ENCODE results near the gene LIAS.
"Not testable (repeated sequence)": the region's sequence is repeated elsewhere in the genome, so short reads cannot be mapped to it uniquely, and the experiment has no call there.

Gene LIAS

DNA sequence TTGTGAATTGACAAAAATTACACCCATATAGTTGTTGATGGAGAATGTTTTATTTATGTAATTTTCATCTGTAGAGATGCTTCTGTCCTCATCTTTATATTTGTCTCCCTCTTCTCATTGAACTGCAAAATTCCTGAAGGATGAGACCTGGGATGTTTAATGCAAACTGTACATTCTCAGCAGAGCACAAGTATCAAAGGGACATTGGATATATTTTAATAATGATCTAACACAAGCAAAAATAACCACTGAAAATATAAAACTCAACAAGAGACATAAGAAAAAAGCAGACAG is 39.8 kb downstream of the LIAS start:
- TF ChIP-seq, protein P1, sequence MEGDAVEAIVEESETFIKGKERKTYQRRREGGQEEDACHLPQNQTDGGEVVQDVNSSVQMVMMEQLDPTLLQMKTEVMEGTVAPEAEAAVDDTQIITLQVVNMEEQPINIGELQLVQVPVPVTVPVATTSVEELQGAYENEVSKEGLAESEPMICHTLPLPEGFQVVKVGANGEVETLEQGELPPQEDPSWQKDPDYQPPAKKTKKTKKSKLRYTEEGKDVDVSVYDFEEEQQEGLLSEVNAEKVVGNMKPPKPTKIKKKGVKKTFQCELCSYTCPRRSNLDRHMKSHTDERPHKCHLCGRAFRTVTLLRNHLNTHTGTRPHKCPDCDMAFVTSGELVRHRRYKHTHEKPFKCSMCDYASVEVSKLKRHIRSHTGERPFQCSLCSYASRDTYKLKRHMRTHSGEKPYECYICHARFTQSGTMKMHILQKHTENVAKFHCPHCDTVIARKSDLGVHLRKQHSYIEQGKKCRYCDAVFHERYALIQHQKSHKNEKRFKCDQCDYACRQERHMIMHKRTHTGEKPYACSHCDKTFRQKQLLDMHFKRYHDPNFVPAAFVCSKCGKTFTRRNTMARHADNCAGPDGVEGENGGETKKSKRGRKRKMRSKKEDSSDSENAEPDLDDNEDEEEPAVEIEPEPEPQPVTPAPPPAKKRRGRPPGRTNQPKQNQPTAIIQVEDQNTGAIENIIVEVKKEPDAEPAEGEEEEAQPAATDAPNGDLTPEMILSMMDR (IDR thresholded peaks at IDR 0.05; ENCODE audit: control insufficient read depth, extremely low read depth, insufficient read depth) = no peak
- H3K4me3 ChIP-seq (ENCODE audit: low read depth, low read length) = no peak overlapping the region
- no peak for DNase-seq (ENCODE audit: low read depth)

DNA sequence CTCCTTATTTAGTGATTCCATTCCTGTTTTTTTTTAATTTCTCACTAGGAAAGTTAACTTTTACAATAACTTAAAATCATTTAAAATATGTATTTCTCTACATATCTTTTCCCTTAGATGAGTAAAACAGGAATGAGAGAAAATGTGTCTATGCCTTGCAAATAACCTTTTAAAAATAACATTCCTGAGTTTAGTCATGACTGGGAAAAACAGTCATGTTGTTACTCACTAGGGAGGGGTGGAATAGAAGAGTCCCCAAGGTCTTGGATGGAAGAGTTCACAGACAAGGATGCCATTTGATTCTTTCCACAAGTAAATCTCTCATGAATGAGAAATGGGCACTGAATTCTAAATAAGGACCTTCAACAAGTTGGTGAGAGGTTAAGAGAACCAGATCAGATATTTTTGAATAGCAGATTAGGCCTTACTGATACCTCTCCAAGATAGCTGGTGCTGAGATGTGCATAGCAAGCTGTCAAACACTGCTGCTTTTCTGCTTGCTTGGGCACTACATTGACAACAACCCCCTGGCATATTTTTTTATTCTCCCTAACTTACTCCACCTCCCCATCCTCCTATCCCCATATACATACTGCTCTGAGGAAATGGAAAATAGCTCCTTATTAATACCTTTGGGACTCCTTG is 43.3 kb downstream of the LIAS start:
- TF ChIP-seq, protein P1 (IDR thresholded peaks at IDR 0.05; ENCODE audit: control insufficient read depth, extremely low read depth, insufficient read depth) = no peak
- no peak overlapping the region for H3K4me3 ChIP-seq (ENCODE audit: low read depth, low read length)
- no peak for DNase-seq (ENCODE audit: low read depth)

DNA sequence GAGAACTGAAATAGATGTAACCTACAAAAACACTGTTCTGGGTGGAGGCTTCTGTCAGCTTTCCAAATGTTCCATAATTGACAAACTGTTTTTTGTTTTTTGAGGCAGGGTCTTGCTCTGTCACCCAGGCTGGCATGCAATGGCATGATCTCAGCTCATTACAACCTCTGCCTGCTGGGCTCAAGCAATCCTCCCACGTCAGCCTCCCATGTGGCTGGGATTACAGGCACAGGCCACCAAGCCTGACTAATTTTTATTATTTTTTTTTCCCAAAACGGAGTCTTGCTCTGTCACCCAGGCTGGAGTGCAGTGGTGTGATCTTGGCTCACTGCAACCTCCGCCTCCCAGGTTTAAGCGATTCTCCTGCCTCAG is 43.8 kb downstream of the LIAS start:
- not testable (repeated sequence) for H3K4me3 ChIP-seq (ENCODE audit: low read depth, low read length); DNase-seq (ENCODE audit: low read depth)

DNA sequence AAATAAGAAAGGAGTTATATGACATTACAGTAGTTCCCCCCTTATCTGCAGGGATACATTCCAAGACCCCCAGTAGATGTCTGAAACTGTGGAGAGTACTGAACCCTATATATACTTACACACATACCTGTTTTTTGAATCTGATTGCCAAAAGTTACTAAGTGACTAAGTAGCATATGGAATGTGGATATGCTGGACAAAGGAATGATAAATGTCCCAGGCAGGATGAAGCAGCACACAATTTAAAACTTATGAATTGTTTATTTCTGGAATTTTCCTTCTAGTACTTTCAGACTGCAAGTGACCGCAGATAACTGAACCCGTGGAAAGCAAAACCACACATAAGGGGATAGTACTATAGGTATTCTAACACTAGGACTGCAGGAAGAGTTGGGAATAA is 45.7 kb downstream of the LIAS start:
- no peak overlapping the region for H3K4me3 ChIP-seq (ENCODE audit: low read depth, low read length)
- TF ChIP-seq, protein P1 (IDR thresholded peaks at IDR 0.05; ENCODE audit: control insufficient read depth, extremely low read depth, insufficient read depth) = no peak
- no peak for DNase-seq (ENCODE audit: low read depth)

DNA sequence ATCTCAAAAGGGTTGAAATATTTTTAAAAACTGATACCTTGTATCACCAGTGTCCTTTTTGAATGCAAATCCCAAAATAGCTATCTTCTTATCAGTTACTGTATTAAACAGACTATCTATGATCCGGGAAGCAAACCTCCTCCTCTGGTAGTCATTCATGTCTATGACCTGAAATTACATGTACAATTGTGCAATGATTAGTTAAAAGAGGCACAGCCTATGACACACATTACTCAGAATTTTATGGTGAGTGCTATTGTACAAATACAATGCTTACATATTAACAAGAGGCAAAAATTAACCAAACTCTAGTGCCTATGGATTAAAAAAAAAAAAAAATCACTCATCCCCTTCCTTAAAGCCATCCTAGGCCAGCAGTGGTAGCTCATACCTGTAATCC is 46.7 kb downstream of the LIAS start:
- no peak overlapping the region for H3K4me3 ChIP-seq (ENCODE audit: low read depth, low read length)
- DNase-seq (ENCODE audit: low read depth) = no peak
- TF ChIP-seq, protein P1 (IDR thresholded peaks at IDR 0.05; ENCODE audit: control insufficient read depth, extremely low read depth, insufficient read depth) = no peak

DNA sequence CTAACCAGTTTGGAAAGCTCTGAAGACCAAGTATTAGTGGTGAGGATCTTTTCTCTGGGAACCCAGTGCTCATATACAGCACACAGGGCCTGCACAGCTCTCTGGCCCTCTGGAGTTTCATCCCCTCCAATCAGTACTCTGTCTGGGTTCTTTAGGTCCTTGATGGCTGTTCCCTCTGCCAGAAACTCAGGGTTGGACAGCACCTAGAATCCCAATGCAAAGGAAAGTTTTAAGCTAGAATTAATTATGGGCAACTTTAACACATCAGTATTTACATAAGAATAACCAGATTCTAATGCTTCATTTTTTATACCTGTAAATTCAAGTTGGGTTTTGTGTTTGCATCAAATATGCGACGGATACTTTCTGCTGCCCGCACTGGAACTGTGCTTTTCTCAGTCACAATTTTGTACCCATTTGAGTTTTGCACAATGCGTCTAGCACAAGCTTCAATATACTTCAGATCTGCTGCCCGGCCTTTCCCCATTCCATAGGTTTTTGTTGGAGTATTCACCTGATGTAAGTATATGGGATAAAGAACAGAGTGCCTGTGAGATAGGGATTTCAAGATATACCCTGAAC is 51.6 kb downstream of the LIAS start:
- TF ChIP-seq, protein P1 (IDR thresholded peaks at IDR 0.05; ENCODE audit: control insufficient read depth, extremely low read depth, insufficient read depth) = no peak
- DNase-seq (ENCODE audit: low read depth) = no peak
- no peak overlapping the region for H3K4me3 ChIP-seq (ENCODE audit: low read depth, low read length)

DNA sequence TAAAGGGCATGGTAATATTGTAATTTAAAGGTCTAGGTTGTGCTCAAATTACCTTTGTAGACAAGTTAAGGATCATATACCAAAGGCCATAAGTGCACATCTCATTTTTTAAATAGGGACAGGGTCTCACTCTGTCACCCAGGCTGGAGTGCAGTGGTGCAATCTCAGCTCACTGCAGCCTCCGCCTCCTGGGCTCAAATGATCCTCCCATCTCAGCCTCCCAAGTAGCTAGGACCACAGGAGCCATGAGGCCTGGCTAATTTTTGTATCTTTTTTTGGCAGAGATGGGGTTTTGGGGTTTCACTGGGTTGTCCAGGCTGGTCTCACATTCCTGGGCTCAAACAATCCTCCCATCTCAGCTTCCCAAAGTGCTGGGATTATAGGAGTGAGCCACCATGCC is 55.4 kb downstream of the LIAS start:
- not testable (repeated sequence) for H3K4me3 ChIP-seq (ENCODE audit: low read depth, low read length); DNase-seq (ENCODE audit: low read depth)

DNA sequence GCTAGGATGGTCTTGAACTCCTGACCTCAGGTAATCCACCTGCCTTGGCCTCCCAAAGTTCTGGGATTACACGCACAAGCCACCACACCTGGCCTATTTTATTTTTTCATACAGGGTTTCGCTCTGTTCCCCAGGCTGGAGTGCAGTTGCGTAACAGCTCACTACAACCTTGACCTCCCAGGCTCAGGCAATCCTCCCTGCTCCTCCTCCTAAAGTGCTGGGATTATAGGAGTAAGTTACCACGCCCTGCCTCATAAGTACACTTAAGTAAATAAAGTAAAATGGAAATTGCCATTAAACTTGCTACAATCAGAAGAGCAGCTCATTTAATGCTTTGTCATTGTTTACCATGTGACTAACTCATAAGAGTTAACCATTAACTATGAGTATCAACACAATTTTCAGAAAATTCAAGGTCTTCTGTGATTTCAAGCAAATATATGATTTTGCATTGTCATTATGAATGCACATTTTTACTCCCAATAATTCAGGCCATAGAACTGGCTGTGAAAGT is 56.1 kb downstream of the LIAS start:
- TF ChIP-seq, protein P1 (IDR thresholded peaks at IDR 0.05; ENCODE audit: control insufficient read depth, extremely low read depth, insufficient read depth) = no peak
- H3K4me3 ChIP-seq (ENCODE audit: low read depth, low read length) = no peak overlapping the region
- DNase-seq (ENCODE audit: low read depth) = peak; percentile 95

DNA sequence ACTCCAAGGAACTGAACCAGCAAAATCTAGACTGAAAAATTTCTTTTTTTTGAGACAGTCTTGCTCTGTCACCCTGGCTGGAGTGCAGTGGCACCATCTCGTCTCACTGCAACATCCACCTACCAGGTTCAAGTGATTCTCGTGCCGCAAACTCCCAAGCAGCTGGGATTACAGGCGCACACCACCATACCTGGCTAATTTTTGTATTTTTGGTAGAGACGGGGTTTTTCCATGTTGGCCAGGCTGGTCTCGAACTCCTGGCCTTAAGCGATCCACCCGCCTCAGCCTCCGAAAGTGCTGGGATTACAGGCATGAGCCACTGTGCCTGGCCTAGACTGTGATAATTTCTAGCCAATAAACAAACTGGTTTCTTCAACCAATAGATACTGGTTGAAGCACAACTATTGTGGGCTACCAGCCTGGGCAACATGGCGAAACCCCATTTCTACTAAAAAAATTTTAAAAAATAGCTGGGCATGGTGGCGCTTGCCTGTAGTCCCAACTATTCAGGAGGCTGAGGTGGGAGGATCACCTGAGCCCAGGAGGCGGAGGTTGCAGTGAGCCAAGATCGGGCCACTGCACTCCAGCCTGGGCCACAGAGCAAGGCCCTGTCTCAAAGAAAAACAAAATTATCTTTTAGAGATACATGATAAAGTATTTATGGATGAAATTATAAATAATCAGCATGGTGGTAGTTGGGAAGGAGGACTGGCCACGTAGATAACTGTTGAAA is 57.0 kb downstream of the LIAS start:
- not testable (repeated sequence) for DNase-seq (ENCODE audit: low read depth); H3K4me3 ChIP-seq (ENCODE audit: low read depth, low read length)

Measured in LNCaP clone FGC (cell line).